GM19351 (cell line): ENCODE results near the gene MAPK8IP3.

Experiments used
- ATAC-seq: cut with Tn5 transposase; IDR thresholded peaks from one replicate; pipeline ENCODE4 v1.9.1; 2021; ENCODE audit warnings: mild to moderate bottlenecking, moderate library complexity; ENCODE audit not compliant: unreplicated experiment

Gene MAPK8IP3

DNA sequence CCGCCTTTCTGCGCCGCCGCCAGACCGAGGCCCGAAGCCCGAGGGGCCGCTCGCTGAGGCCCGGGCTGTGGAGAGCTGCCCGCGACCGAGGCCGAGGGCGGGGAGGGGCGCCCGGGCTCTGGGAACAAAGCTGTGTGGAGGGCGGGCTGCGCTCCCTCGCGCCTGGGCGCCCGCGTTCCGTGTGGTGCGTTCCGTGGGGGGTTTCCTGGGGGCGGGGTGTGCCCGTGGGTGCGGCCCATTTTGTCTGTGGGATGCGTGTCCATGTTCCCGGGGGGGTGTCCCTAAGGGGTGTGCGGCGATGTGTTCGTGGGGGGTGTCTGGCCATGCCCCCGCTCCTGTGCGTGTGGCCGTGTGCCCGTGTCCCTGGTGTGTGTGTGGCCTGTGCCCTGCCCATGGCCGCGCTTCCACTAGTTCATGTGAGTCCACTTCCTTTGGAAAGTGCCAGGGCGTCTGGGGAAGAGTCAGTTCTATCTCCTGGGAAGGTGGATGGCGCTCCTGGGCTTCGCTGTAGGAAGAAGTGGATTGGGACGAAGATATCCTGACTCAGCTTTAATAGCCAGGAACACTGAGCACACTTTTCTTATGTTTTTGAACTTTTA lies 27.4 kb upstream of the MAPK8IP3 start:
- ATAC-seq, result peak; percentile 11

DNA sequence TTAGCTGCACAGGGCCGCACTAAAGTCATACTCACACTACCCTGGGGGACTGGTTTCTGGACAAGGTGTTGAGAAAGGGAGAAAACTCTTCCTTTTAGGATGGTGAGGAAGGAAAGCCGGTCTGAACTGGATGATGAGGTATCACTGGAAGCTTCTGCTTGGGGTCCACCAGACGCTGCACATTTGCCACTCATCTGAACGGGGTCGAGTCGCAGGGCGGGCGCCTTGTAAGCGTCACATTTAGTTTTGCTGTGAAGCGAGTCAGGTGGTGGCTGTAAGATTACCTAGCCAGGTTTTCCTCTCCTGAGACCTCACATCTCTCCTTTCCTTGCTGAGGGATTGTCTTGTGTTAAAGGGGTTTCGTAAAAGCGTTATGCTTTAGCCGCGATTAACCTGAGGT lies 25.6 kb upstream of the MAPK8IP3 start:
- no peak for ATAC-seq

GRCh38 chr16:1681032-1681431 lies 25.0 kb upstream of the MAPK8IP3 start:
- no peak for ATAC-seq

DNA sequence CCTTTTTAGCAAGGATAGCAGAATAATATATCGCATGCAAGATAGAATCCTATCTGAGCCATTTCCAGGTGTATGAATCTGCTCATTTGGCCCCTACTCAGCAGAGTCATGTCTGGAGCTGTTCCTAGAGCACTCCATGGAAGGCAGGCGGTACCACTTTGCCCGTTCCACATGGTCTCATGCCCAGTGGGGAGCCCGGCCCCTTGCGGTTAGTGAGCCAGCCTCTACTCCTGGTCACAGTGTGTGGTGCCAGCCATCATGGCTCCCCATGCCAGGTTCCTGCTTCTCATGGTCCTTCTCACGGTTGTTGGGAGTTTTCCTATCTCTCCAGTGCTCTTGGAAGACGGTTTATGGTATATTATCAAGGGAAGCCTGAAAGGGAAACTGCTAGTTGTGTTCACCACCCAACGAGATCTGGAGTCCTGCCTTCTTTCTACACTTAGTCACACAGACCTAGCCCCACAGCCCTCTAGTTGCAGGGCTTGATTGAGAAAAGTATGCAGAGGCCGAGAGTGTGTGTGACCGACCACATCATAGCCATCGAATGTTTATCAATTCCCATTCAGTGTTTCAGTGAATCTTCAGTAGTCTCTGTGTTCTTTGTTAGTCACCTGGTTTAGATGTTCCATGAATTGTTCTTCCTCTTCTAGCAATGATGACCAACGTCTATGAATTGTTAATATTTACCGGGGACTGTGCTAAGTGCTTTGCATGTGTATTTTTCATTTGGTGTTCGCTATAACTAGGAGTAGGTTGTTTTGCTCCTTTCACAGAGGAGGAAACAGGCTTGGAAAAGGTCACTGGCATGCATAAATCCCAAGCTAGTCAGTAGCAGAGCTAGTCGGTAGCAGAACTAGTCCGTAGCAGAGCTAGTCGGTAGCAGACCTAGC lies 18.3 kb upstream of the MAPK8IP3 start:
- no peak for ATAC-seq

- ATAC-seq, result no peak
These were observed 17.0 kb upstream of the MAPK8IP3 start for GRCh38 chr16:1688807-1689560.

GRCh38 chr16:1689853-1690252 lies 16.1 kb upstream of the MAPK8IP3 start:
- no peak for ATAC-seq

GRCh38 chr16:1690810-1691209 lies 15.2 kb upstream of the MAPK8IP3 start:
- ATAC-seq, result no peak

GRCh38 chr16:1691276-1691675 lies 14.7 kb upstream of the MAPK8IP3 start:
- ATAC-seq, result no peak

- no peak for ATAC-seq
These were observed 14.0 kb upstream of the MAPK8IP3 start for GRCh38 chr16:1691956-1692355.

GRCh38 chr16:1696863-1697262 lies 9.1 kb upstream of the MAPK8IP3 start:
- ATAC-seq, result no peak

DNA sequence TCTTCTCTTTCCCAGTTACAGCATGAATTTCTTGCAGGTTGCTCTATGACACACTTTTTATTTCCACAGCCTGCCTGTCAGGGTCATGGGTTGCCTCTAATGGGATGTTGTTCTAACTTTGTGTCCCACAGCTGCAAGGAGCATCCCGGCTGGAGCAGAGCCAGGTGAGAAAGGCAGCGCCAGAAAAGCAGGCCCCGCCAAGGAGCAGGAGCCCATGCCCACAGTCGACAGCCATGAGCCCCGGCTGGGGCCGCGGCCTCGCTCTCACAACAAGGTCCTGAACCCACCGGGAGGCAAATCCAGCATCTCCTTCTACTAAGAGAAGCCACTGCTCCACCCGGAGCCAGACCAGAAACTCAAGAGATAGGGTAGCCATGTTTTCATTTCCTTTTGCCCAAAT lies 7.3 kb upstream of the MAPK8IP3 start:
- ATAC-seq, result no peak

DNA sequence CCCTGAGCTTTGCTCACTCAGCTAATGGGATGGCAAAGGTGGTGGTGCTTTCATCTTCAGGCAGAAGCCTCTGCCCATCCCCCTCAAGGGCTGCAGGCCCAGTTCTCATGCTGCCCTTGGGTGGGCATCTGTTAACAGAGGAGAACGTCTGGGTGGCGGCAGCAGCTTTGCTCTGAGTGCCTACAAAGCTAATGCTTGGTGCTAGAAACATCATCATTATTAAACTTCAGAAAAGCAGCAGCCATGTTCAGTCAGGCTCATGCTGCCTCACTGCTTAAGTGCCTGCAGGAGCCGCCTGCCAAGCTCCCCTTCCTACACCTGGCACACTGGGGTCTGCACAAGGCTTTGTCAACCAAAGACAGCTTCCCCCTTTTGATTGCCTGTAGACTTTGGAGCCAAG lies 5.7 kb upstream of the MAPK8IP3 start:
- ATAC-seq, result no peak

DNA sequence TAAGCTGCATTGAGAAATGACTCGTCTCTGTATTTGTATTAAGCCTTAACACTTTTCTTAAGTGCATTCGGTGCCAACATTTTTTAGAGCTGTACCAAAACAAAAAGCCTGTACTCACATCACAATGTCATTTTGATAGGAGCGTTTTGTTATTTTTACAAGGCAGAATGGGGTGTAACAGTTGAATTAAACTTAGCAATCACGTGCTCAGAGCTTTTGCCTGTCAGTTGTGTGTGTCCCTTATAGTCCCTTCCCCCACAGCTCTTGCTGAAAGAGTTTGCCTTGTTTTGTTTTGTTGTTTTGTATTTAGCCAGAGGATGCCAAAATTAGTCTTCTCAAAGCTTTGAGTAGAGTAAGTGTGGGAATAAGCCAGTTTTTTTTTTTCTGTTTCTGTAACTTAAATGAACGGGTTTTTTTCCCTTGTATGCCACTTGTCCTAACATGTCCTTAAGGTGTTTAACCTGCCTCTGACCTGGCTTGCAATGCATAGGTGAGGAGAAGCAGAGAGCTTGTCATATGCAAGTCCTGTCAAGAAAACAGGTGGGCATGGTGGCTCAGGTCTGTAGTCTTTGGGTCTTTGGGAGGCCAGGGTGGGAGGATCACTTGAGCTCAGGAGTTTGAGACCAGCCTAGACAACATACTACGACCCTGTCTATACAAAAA lies 4.6 kb upstream of the MAPK8IP3 start:
- no peak for ATAC-seq

DNA sequence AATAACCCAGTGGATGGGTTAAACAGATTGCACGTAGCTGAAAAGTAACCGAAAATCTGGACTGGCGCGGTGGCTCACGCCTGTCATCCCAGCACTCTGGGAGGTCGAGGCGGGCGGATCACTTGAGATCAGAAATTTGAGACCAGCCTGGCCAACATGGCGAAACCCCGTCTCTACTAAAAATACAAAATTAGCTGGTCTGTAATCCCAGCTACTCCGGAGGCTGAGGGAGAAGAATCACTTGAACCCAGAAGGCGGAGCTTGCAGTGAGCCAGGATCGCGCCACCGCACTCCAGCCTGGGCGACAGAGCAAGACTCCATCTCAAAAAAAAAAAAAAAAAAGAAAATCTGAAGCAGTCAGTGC lies 689 bp upstream of the MAPK8IP3 start:
- ATAC-seq, result peak; percentile 3

GRCh38 chr16:1706386-1707192 lies 594 bp downstream of the MAPK8IP3 start:
- ATAC-seq, result peak; percentile 37

- no peak for ATAC-seq
These were observed 1.3 kb downstream of the MAPK8IP3 start for GRCh38 chr16:1707193-1707790.

DNA sequence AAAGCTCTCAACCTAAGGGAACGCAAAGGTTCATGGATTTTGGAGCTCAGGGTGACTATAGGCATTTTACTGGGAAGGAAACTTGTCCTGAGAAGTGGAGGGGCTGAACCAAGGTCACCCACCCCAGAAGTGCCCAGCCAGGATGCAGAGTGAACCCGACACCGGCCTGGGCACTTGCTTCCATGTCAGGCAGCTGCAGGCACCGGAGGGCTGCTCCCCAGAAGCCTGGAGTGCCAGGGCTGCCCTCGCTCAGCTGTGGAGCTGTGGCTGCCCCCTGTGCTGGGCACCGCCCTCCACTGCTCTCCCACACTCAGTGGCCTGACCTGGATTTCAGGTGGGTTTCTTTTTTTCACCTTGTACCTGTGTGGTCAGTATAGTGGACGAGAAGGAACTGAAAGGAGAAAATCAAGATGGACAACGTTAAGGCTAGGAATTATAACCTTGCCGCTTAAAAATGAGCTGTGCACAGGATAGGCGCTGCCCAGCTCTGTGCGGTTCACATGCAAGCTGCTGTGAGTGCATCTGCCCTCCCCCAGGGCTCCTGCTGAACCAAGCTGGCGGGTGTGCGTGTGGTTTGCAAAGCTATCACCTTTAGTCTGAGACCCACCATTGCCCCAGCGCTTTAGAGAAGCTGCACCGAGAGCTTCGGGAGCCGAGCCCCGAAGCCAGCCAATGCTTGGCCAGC lies 2.2 kb downstream of the MAPK8IP3 start:
- no peak for ATAC-seq

GRCh38 chr16:1708768-1709180 lies 2.8 kb downstream of the MAPK8IP3 start:
- ATAC-seq, result no peak

GRCh38 chr16:1709356-1709755 lies 3.4 kb downstream of the MAPK8IP3 start:
- ATAC-seq, result no peak
